KOPT-K1 (cell line): ENCODE measurements around the gene TM4SF5.

ENCODE experiments used
- H3K27ac ChIP-seq: fragments of 200-600 bp; sonication (generic); 2 replicates; pipeline ENCODE4 v1.5.1; 2016; ENCODE audit warnings: antibody characterized with exemption, mild to moderate bottlenecking, low read depth, low read length; ENCODE audit not compliant: poor library complexity, severe bottlenecking
- H3K36me3 ChIP-seq: fragments of 200-600 bp; sonication (generic); 2 replicates; pipeline ENCODE4 v1.5.1; 2017; ENCODE audit warnings: antibody characterized with exemption, mild to moderate bottlenecking, low read length, moderate library complexity; ENCODE audit not compliant: insufficient read depth
- H3K9me3 ChIP-seq: fragments of 200-600 bp; sonication (generic); 2 replicates; pipeline ENCODE4 v1.5.1; 2017; ENCODE audit warnings: antibody characterized with exemption, low read length, mild to moderate bottlenecking; ENCODE audit not compliant: insufficient read depth, poor library complexity, severe bottlenecking

TM4SF5 gene

DNA sequence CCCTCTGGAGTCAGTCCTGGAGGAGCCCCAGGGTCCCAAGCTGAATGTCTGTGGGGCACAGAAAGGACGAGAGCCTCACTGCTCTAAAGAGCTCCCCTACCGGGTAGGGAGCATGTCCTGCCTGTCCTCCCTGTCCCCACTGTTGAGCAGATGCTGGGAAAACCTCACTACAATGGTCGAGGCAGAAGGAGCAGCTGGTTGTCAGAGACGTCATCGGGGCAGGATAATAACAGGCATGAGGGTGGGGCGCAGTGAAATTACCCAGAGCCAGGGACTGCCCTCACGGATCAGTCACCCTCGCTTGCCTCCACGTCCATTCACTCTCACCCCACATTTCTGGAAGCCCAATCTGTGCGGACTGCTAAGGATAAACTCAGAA lies 538 bp downstream of the TM4SF5 start:
- Histone ChIP-seq H3K36me3 (no peaks in the 10 kb centered on the region), H3K27ac (no peak overlapping the region), H3K9me3 (no peaks in the 10 kb centered on the region)

DNA sequence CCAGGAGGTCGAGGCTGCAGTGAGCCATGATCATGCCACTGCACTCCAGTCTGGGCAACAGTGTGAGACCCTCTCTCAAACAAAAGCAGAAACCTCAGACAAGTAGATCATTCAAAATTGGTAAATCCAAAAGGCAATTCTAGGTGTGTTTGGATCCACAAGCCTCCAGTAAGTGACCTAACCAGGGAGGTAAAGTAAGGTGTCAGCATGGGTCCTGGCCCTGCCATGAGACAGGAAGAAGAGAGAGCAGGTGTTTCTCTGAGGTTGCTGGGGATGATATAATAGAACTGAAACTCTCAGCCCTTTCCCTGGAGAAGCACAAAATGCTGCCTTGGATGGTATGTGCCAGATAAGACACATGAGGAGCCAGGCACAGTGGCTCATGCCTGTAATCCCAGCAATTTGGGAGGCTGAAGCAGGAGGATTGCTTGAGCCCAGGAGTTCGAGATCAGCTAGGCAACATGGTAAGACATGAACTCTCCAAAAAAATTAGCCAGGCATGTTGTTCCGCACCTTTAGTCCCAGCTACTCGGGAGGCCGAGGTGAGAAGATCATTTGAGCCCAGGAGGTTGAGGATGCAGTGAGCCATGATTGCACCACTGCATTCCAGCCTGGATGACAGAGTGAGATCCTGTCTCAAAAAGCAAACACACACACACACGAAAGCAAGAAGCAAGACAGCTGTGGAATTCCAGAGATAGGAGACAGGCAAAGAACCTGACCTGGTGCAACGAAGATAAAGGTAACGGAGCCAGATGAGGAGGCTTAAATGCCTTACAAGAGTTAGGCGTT lies 6.5 kb downstream of the TM4SF5 start:
- no peaks in the 10 kb centered on the region for H3K36me3 ChIP-seq
- H3K27ac ChIP-seq: no peak overlapping the region
- no peaks in the 10 kb centered on the region for H3K9me3 ChIP-seq

DNA sequence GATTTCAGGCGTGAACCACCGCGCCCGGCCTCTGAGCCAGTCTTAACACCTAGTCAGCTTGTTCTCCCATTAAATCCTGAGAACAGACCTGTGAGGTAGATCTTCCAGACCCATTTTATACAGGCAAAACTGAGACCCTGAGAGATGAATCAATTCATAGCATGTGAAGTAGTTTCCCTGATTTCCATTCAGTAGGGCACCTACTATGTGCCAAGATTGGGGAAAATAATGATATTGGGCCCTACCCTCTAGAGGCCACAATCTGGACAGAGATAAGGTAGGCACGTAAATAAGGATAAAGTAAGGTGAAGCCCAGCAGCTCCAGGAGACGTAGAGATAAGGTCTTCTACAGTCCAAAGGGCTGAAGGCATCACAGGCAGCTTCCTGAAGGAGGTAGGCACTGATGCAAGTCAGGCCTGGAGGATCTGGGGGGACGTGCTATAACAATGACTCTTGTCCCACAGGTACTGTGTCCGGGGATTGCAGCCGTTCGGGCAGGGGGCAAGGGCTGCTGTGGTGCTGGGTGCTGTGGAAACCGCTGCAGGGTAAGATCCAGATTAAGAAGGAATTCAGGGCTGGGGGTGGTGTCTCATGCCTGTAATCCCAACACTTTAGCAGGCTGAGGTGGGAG lies 8.8 kb downstream of the TM4SF5 start:
- no peaks in the 10 kb centered on the region for H3K9me3 ChIP-seq
- H3K36me3 ChIP-seq: no peaks in the 10 kb centered on the region
- H3K27ac ChIP-seq: no peak overlapping the region

DNA sequence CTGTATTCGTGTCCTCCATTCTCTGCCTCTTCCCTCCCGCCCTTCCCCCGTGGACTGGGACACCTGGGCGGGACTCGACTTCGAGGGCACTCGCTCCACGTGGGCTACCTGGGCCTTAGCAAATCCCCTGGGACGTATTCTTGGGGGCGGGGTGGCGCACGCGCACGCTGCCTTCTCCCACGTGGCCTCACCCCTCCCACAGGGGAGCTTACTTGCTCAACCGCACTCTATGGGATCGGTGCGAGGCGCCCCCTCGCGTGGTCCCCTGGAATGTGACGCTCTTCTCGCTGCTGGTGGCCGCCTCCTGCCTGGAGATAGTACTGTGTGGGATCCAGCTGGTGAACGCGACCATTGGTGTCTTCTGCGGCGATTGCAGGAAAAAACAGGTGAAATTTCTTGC lies 11.0 kb downstream of the TM4SF5 start:
- Histone ChIP-seq H3K9me3 (no peaks in the 10 kb centered on the region), H3K27ac (no peak overlapping the region), H3K36me3 (no peaks in the 10 kb centered on the region)

- Histone ChIP-seq H3K9me3 (no peaks in the 10 kb centered on the region), H3K27ac (no peak overlapping the region), H3K36me3 (no peaks in the 10 kb centered on the region)
Observed at GRCh38 chr17:4785311-4786105, 13.8 kb downstream of the TM4SF5 start.

- no peaks in the 10 kb centered on the region for H3K9me3 ChIP-seq
- H3K27ac ChIP-seq: no peak within 1 kb of the TSS
- no peaks in the 10 kb centered on the region for H3K36me3 ChIP-seq
Observed at GRCh38 chr17:4786106-4786511, 14.4 kb downstream of the TM4SF5 start, which contains the start of gene VMO1. Gene VMO1 (minus strand): TSS chr17:4786364. CDS start chr17:4786352, 12 bp downstream.

- H3K9me3 ChIP-seq: no peaks in the 10 kb centered on the region
- no peaks in the 10 kb centered on the region for H3K36me3 ChIP-seq
- H3K27ac ChIP-seq: no peak overlapping the region
Observed at GRCh38 chr17:4786516-4786915, 14.8 kb downstream of the TM4SF5 start.

- Histone ChIP-seq H3K36me3 (no peaks in the 10 kb centered on the region), H3K9me3 (no peaks in the 10 kb centered on the region), H3K27ac (no peak overlapping the region)
Observed at GRCh38 chr17:4788159-4788806, 16.6 kb downstream of the TM4SF5 start.

GRCh38 chr17:4788807-4789700 lies 17.4 kb downstream of the TM4SF5 start, which contains the start of gene GLTPD2:
Gene GLTPD2 (plus strand): TSS chr17:4788964. CDS start chr17:4789012, 48 bp downstream.
- Histone ChIP-seq H3K9me3 (no peaks in the 10 kb centered on the region), H3K36me3 (no peaks in the 10 kb centered on the region), H3K27ac (no peak within 1 kb of the TSS)

- no peaks in the 10 kb centered on the region for H3K36me3 ChIP-seq
- H3K9me3 ChIP-seq: no peaks in the 10 kb centered on the region
- no peak overlapping the region for H3K27ac ChIP-seq
Observed at GRCh38 chr17:4789701-4789950, 17.9 kb downstream of the TM4SF5 start.

GRCh38 chr17:4789951-4790704 lies 18.4 kb downstream of the TM4SF5 start:
- H3K9me3 ChIP-seq: no peaks in the 10 kb centered on the region
- H3K27ac ChIP-seq: no peak overlapping the region
- no peaks in the 10 kb centered on the region for H3K36me3 ChIP-seq

DNA sequence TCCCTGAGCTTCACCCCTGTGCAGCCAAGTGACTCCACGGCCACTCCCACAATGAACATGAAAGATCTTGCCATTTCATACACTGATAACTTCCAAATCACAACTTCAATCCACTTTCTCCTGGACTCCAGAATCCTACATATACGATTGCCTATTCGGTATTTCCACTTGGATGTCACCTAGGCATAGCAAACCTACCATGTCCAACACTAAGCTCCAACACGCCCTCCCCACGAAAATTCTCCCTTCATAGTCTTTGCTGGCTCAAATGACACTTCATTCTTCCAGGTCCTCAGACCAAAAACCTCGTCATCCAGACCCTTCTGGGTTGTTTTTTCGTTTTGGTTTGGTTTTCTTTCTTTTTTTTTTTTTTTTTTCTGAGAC lies 19.0 kb downstream of the TM4SF5 start:
- Histone ChIP-seq H3K27ac (no peak overlapping the region), H3K9me3 (no peaks in the 10 kb centered on the region), H3K36me3 (no peaks in the 10 kb centered on the region)

DNA sequence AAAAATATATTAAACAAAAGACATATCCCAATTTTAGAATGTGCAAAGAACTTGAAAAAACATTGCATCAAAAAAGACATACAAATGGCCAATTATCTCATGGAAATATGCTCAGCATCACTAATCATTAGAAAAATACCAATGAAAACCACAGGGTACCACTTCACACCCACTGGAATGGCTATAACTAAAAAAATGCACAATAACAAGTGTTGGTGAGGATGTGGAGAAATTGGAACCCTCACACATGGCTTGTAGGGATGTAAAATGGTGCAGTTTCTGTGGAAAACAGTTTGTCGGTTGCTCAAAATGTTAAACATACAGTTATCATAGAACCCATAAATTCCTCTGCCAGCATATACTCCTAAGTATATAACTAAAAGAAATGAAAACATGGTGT lies 23.5 kb downstream of the TM4SF5 start:
- Histone ChIP-seq H3K9me3 (no peaks in the 10 kb centered on the region), H3K27ac (no peak overlapping the region), H3K36me3 (peaks cover 20% of the 10 kb centered on the region)

- Histone ChIP-seq H3K27ac (peak overlapping the region; percentile 77), H3K36me3 (peaks cover 20% of the 10 kb centered on the region), H3K9me3 (no peaks in the 10 kb centered on the region)
Observed at GRCh38 chr17:4796552-4796920, 24.9 kb downstream of the TM4SF5 start.
